Measurements from ENCODE around the gene MMP20. TPM values are rescaled to one million over a fixed set of nuclear protein-coding genes. Genes with fewer than 3 reads are reported as not detected.

MMP20 gene
- total RNA-seq, 1 experiment from 2014 or later: 0.30 TPM

DNA sequence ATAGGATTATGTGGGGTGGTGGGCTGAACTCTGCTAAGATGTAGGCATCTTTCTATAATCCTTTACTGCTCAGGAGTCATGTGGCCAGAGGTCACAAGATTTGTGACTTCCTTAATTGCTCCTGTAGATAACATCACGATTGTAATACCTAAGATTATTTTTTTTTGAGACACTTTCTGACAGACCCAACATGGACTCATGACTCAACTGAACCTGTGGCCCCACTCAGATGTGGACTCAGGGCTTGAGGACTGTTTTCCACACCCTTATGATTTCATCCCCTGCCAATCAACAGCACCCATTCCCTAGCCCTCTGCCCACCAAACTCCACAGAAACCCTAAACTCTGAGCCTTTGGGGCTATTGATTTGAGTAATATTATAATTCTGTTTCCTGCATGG is 59.0 kb downstream of the MMP20 start:
- DNase-seq (ENCODE audit: low read depth, low spot score): no peak

More for the DNA sequence above, 59.0 kb downstream of the MMP20 start:
- Histone ChIP-seq H4K20me1 (ENCODE audit: insufficient read depth) (no peaks in the 10 kb centered on the region), H3K79me2 (ENCODE audit: insufficient read depth, low read length) (no peaks in the 10 kb centered on the region), H3K4me2 (ENCODE audit: low read length) (no peak overlapping the region), H2AFZ (ENCODE audit: low read depth, low read length, poor library complexity, severe bottlenecking) (no peak overlapping the region), H3K36me3 (ENCODE audit: control insufficient read depth in 1 of 2, insufficient read depth in 2 of 2, low read length in 2 of 2) (peaks cover 0 to 13% of the 10 kb centered on the region in 2 experiments; a peak in 1 of 4 replicates), H3K9me2 (ENCODE audit: insufficient read depth) (no peaks in the 10 kb centered on the region), H3K4me1 (ENCODE audit: control insufficient read depth in 1 of 2, insufficient read depth in 2 of 2, low read length in 2 of 2) (peaks cover 8 to 29% of the 10 kb centered on the region in 2 experiments), H3K9me3 (ENCODE audit: control insufficient read depth in 1 of 2, insufficient read depth in 1 of 2, low read depth in 1 of 2, low read length in 2 of 2) (peaks cover 3 to 7% of the 10 kb centered on the region in 2 experiments; a peak in 3 of 4 replicates), H3K4me3 (replicated peaks in 1 of 2; ENCODE audit: low read depth in 1 of 2, low read length in 2 of 2) (no peak overlapping the region), H3K27me3 (ENCODE audit: insufficient read depth, low read length) (no peaks in the 10 kb centered on the region), H3K9ac (ENCODE audit: low read length) (no peak overlapping the region), H3K27ac (ENCODE audit: low read depth, low read length) (no peak overlapping the region)
- intact Hi-C loops (cut with micrococcal nuclease): no loop called here
- BruUV-seq (replicated peaks): no TSS peak
- TF ChIP-seq ZNF274 (IDR thresholded peaks at IDR 0.05; ENCODE audit: low read depth, low read length) (no peak), SRF (IDR thresholded peaks at IDR 0.05; ENCODE audit: low read depth) (no peak), EZH2phosphoT487 (IDR thresholded peaks at IDR 0.05; ENCODE audit: borderline replicate concordance) (no peak), ELF1 (IDR thresholded peaks at IDR 0.05; ENCODE audit: borderline replicate concordance, low read depth) (no peak), EGR1 (IDR thresholded peaks at IDR 0.05; ENCODE audit: low read depth) (no peak), SIN3A (IDR thresholded peaks at IDR 0.05; ENCODE audit: low read depth) (no peak), TCF7L2 (IDR thresholded peaks at IDR 0.05; ENCODE audit: borderline replicate concordance, extremely low read depth, insufficient read depth, insufficient read length) (no peak), JUND (IDR thresholded peaks at IDR 0.05) (no peak), POLR2A (IDR thresholded peaks at IDR 0.05; ENCODE audit: borderline replicate concordance, extremely low read depth, insufficient read depth, insufficient read length) (no peak), RAD21 (IDR thresholded peaks at IDR 0.05; ENCODE audit: low read depth) (no peak), FOSL1 (IDR thresholded peaks at IDR 0.05; ENCODE audit: low read depth) (no peak), POLR2AphosphoS5 (IDR thresholded peaks at IDR 0.05; ENCODE audit: low read depth, low read length) (no peak), CTCF (IDR thresholded peaks at IDR 0.05 in 2 of 3, conservative IDR thresholded peaks at IDR 0.05 in 1 of 3; ENCODE audit: borderline replicate concordance in 1 of 3, insufficient read depth in 1 of 3, low read depth in 2 of 3, low read length in 2 of 3) (no peak), ATF3 (IDR thresholded peaks at IDR 0.05) (no peak), EZH2 (IDR thresholded peaks at IDR 0.05) (no peak)
- TF ChIP-seq, protein P1, sequence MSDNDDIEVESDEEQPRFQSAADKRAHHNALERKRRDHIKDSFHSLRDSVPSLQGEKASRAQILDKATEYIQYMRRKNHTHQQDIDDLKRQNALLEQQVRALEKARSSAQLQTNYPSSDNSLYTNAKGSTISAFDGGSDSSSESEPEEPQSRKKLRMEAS (IDR thresholded peaks at IDR 0.05): no peak
- TF ChIP-seq, protein P2, sequence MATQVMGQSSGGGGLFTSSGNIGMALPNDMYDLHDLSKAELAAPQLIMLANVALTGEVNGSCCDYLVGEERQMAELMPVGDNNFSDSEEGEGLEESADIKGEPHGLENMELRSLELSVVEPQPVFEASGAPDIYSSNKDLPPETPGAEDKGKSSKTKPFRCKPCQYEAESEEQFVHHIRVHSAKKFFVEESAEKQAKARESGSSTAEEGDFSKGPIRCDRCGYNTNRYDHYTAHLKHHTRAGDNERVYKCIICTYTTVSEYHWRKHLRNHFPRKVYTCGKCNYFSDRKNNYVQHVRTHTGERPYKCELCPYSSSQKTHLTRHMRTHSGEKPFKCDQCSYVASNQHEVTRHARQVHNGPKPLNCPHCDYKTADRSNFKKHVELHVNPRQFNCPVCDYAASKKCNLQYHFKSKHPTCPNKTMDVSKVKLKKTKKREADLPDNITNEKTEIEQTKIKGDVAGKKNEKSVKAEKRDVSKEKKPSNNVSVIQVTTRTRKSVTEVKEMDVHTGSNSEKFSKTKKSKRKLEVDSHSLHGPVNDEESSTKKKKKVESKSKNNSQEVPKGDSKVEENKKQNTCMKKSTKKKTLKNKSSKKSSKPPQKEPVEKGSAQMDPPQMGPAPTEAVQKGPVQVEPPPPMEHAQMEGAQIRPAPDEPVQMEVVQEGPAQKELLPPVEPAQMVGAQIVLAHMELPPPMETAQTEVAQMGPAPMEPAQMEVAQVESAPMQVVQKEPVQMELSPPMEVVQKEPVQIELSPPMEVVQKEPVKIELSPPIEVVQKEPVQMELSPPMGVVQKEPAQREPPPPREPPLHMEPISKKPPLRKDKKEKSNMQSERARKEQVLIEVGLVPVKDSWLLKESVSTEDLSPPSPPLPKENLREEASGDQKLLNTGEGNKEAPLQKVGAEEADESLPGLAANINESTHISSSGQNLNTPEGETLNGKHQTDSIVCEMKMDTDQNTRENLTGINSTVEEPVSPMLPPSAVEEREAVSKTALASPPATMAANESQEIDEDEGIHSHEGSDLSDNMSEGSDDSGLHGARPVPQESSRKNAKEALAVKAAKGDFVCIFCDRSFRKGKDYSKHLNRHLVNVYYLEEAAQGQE (IDR thresholded peaks at IDR 0.05; ENCODE audit: low read depth): no peak
- no peak for ATAC-seq
- ChIA-PET POLR2A (no interaction called here), RAD21 (ENCODE audit: low non-redundant PET in 1 of 2, low total read pairs in 2 of 2, uncharacterized antibody in 2 of 2, unreplicated experiment in 2 of 2) (no interaction called here), CTCF (no interaction called here)
